Stomach smooth muscle (tissue), 2 donors: ENCODE data around the gene DGKH.

Experiments used
- H3K27ac ChIP-seq: one replicate; pipeline ENCODE4 v1.7.0; 2013; ENCODE audit warnings: mild to moderate bottlenecking, low read length, inconsistent platforms
- H3K27me3 ChIP-seq, 2 donors: one replicate each; pipeline ENCODE4 v1.7.0; 2013; ENCODE audit warnings: low read length in 2 of 2; ENCODE audit not compliant: insufficient read depth in 2 of 2, control insufficient read depth in 1 of 2
- H3K36me3 ChIP-seq, 2 donors: one replicate each; pipeline ENCODE4 v1.7.0; 2013; ENCODE audit warnings: low read length in 2 of 2; ENCODE audit not compliant: control insufficient read depth in 2 of 2, insufficient read depth in 2 of 2
- H3K4me1 ChIP-seq: one replicate; pipeline ENCODE4 v1.7.0; 2013; ENCODE audit warnings: low read length; ENCODE audit not compliant: control insufficient read depth, insufficient read depth
- H3K4me3 ChIP-seq, 2 donors: one replicate each; pipeline ENCODE4 v1.7.0; 2013; ENCODE audit warnings: low read length in 2 of 2
- H3K9ac ChIP-seq, 2 donors: one replicate each; pipeline ENCODE4 v1.7.0; 2013; ENCODE audit warnings: low read length in 2 of 2, mild to moderate bottlenecking in 1 of 2
- H3K9me3 ChIP-seq, 2 donors: one replicate each; pipeline ENCODE4 v1.7.0; 2013; ENCODE audit warnings: low read length in 2 of 2; ENCODE audit not compliant: control insufficient read depth in 2 of 2
- donor health status: healthy.
- donor health status: Pancreatic carcinoma.

The DGKH gene

GRCh38 chr13:42048342-42048683, at the start of gene DGKH:
Gene DGKH, plus strand, starts transcription at chr13:42048648. Its CDS starts 126 bp downstream, at chr13:42048774.
- H3K27me3 ChIP-seq = no peaks in the 10 kb centered on the region
- peaks cover 3% of the 10 kb centered on the region for H3K4me1 ChIP-seq
- peak within 1 kb of the TSS; percentile 87 to 96 for H3K4me3 ChIP-seq
- peak within 1 kb of the TSS; percentile 72 to 92 for H3K9ac ChIP-seq
- H3K9me3 ChIP-seq = no peaks in the 10 kb centered on the region
- H3K27ac ChIP-seq = peak within 1 kb of the TSS; percentile 84
- H3K36me3 ChIP-seq = no peaks in the 10 kb centered on the region

- Histone ChIP-seq H3K27ac (no peak overlapping the region), H3K4me1 (peaks cover 5% of the 10 kb centered on the region), H3K9ac (no peak overlapping the region), H3K36me3 (no peaks in the 10 kb centered on the region), H3K9me3 (no peaks in the 10 kb centered on the region), H3K27me3 (no peaks in the 10 kb centered on the region), H3K4me3 (no peak overlapping the region)
Measured at GRCh38 chr13:42000846-42001245, 47.6 kb upstream of the DGKH start.

- H3K36me3 ChIP-seq = no peaks in the 10 kb centered on the region
- no peaks in the 10 kb centered on the region for H3K9me3 ChIP-seq
- peak overlapping the region in 1 of 2 donors; percentile 36 for H3K4me3 ChIP-seq
- no peak overlapping the region for H3K9ac ChIP-seq
- no peak overlapping the region for H3K27ac ChIP-seq
- no peaks in the 10 kb centered on the region for H3K27me3 ChIP-seq
- peaks cover 5% of the 10 kb centered on the region for H3K4me1 ChIP-seq
Measured at GRCh38 chr13:42001580-42001979, 46.9 kb upstream of the DGKH start.

GRCh38 chr13:42002066-42002465, 46.4 kb upstream of the DGKH start:
- Histone ChIP-seq H3K27ac (no peak overlapping the region), H3K4me3 (no peak overlapping the region)

GRCh38 chr13:42007844-42008243, 40.6 kb upstream of the DGKH start:
- H3K9me3 ChIP-seq = no peaks in the 10 kb centered on the region
- H3K27ac ChIP-seq = no peak overlapping the region
- H3K4me3 ChIP-seq = no peak overlapping the region
- no peak overlapping the region for H3K9ac ChIP-seq
- H3K36me3 ChIP-seq = no peaks in the 10 kb centered on the region
- H3K27me3 ChIP-seq = no peaks in the 10 kb centered on the region
- peaks cover 9% of the 10 kb centered on the region for H3K4me1 ChIP-seq

More at GRCh38 chr13:42002066-42002465, 46.4 kb upstream of the DGKH start:
- Histone ChIP-seq H3K9ac (no peak overlapping the region), H3K27me3 (no peaks in the 10 kb centered on the region), H3K4me1 (peaks cover 5% of the 10 kb centered on the region), H3K36me3 (no peaks in the 10 kb centered on the region), H3K9me3 (no peaks in the 10 kb centered on the region)

- H3K27me3 ChIP-seq = no peaks in the 10 kb centered on the region
- no peak overlapping the region for H3K4me3 ChIP-seq
- no peak overlapping the region for H3K27ac ChIP-seq
- H3K4me1 ChIP-seq = peaks cover 9% of the 10 kb centered on the region
- H3K9me3 ChIP-seq = no peaks in the 10 kb centered on the region
- H3K36me3 ChIP-seq = no peaks in the 10 kb centered on the region
- no peak overlapping the region for H3K9ac ChIP-seq
Measured at GRCh38 chr13:42009057-42009456, 39.4 kb upstream of the DGKH start.

- H3K36me3 ChIP-seq = no peaks in the 10 kb centered on the region
- no peaks in the 10 kb centered on the region for H3K27me3 ChIP-seq
- H3K9ac ChIP-seq = no peak overlapping the region
- H3K4me3 ChIP-seq = peak overlapping the region in 1 of 2 donors; percentile 55
- no peak overlapping the region for H3K27ac ChIP-seq
- no peaks in the 10 kb centered on the region for H3K9me3 ChIP-seq
- peaks cover 9% of the 10 kb centered on the region for H3K4me1 ChIP-seq
Measured at GRCh38 chr13:42011601-42012350, 36.7 kb upstream of the DGKH start.

GRCh38 chr13:42014119-42014518, 34.3 kb upstream of the DGKH start:
- H3K4me3 ChIP-seq = no peak overlapping the region
- no peak overlapping the region for H3K27ac ChIP-seq
- H3K27me3 ChIP-seq = no peaks in the 10 kb centered on the region
- H3K36me3 ChIP-seq = no peaks in the 10 kb centered on the region
- H3K9me3 ChIP-seq = no peaks in the 10 kb centered on the region
- H3K9ac ChIP-seq = no peak overlapping the region
- H3K4me1 ChIP-seq = peaks cover 9% of the 10 kb centered on the region

GRCh38 chr13:42017264-42017663, 31.2 kb upstream of the DGKH start:
- no peak overlapping the region for H3K27ac ChIP-seq
- H3K9ac ChIP-seq = no peak overlapping the region
- H3K4me3 ChIP-seq = no peak overlapping the region
- H3K36me3 ChIP-seq = no peaks in the 10 kb centered on the region
- H3K9me3 ChIP-seq = no peaks in the 10 kb centered on the region
- H3K4me1 ChIP-seq = peaks cover under 1% of the 10 kb centered on the region
- no peaks in the 10 kb centered on the region for H3K27me3 ChIP-seq

GRCh38 chr13:42021851-42022250, 26.6 kb upstream of the DGKH start:
- Histone ChIP-seq H3K9ac (no peak overlapping the region), H3K9me3 (no peaks in the 10 kb centered on the region), H3K36me3 (no peaks in the 10 kb centered on the region), H3K27ac (no peak overlapping the region), H3K27me3 (no peaks in the 10 kb centered on the region), H3K4me3 (no peak overlapping the region), H3K4me1 (no peaks in the 10 kb centered on the region)

- Histone ChIP-seq H3K27me3 (no peaks in the 10 kb centered on the region), H3K27ac (no peak overlapping the region), H3K36me3 (no peaks in the 10 kb centered on the region), H3K4me1 (no peaks in the 10 kb centered on the region), H3K4me3 (no peak overlapping the region), H3K9ac (no peak overlapping the region), H3K9me3 (no peaks in the 10 kb centered on the region)
Measured at GRCh38 chr13:42022336-42022735, 26.1 kb upstream of the DGKH start.
